ENCODE data around the gene STAU1. TPM values are rescaled to one million over a fixed set of nuclear protein-coding genes. Genes with fewer than 3 reads are reported as not detected.
"Not testable (repeated sequence)": the region's sequence is repeated elsewhere in the genome, so short reads cannot be mapped to it uniquely, and the experiment has no call there.

STAU1 gene
- total RNA-seq, 1 donor from 2014 or later = 70.8 TPM

DNA sequence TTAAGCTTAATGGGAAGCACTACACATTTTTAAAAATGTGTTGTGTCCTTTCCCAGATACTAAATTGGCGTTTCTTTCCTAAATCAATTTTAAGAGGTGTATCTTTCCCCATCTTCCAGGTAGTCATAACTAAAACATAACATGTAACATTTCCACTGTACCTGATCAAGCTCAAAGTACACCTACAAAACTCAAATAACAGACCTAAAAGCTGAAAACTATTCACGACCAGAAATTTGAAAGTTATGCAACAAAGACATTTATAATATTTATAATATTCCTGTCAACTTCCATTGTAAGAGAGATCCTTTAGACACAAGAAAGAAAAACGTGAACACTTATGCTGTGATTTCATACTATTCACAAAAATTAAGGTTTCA, 3.5 kb downstream of the STAU1 start:
- H3K4me3 Mint-ChIP-seq = no peak overlapping the region
- no peaks in the 10 kb centered on the region for H3K27me3 Mint-ChIP-seq (ENCODE audit: low read depth)
- no peaks in the 10 kb centered on the region for H3K9me3 Mint-ChIP-seq
- DNase-seq (ENCODE audit: low spot score in 2 of 2, unreplicated experiment in 2 of 2) = no peak
- TF ChIP-seq, protein P1, sequence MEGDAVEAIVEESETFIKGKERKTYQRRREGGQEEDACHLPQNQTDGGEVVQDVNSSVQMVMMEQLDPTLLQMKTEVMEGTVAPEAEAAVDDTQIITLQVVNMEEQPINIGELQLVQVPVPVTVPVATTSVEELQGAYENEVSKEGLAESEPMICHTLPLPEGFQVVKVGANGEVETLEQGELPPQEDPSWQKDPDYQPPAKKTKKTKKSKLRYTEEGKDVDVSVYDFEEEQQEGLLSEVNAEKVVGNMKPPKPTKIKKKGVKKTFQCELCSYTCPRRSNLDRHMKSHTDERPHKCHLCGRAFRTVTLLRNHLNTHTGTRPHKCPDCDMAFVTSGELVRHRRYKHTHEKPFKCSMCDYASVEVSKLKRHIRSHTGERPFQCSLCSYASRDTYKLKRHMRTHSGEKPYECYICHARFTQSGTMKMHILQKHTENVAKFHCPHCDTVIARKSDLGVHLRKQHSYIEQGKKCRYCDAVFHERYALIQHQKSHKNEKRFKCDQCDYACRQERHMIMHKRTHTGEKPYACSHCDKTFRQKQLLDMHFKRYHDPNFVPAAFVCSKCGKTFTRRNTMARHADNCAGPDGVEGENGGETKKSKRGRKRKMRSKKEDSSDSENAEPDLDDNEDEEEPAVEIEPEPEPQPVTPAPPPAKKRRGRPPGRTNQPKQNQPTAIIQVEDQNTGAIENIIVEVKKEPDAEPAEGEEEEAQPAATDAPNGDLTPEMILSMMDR (IDR thresholded peaks at IDR 0.05; ENCODE audit: unreplicated experiment) = no peak
- peaks cover 42% of the 10 kb centered on the region for H3K4me1 Mint-ChIP-seq
- H3K27ac Mint-ChIP-seq = no peak overlapping the region
- no peaks in the 10 kb centered on the region for H3K36me3 Mint-ChIP-seq

DNA sequence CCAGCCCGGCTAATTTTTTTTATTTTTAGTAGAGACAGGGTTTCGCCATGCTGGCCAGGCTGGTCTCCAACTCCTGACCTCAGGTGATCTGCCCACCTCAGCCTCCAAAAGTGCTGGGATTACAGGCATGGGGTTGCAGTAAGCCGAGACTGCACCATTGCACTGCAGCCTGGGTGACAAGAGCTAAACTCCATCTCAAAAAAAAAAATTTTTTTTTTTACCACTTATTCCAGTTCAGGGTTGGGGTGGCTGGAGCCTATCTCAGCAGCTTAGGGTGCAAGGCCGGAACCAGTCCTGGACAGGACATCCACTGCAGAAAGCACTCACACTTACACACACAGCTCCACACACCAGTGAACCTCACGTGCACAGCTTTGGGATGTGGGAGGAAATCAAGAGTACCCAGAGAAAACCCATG, 4.0 kb downstream of the STAU1 start:
- not testable (repeated sequence) for H3K27me3 Mint-ChIP-seq (ENCODE audit: low read depth); H3K27ac Mint-ChIP-seq; H3K4me3 Mint-ChIP-seq; H3K36me3 Mint-ChIP-seq; DNase-seq (ENCODE audit: low spot score in 2 of 2, unreplicated experiment in 2 of 2); H3K9me3 Mint-ChIP-seq
- H3K4me1 Mint-ChIP-seq = peaks cover 45% of the 10 kb centered on the region

DNA sequence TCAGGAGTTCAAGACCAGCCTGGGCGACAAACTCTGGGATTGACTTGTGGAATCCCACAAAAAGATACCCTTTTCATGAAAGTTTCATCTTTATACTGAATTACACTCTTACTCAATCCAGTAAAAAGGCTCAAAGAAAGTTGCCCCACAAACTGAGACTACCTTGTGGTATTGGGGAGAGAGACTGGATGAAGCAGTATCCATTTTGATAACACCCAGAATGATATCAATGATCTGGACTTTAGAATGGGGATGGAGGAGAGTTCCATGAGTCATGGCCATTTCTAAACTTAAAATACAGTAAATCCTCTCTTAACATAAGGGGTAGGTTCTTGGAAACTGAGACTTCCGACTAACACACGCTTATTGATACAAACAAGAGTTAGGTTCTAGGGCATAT, 4.7 kb downstream of the STAU1 start:
- TF ChIP-seq, protein P1 (IDR thresholded peaks at IDR 0.05; ENCODE audit: unreplicated experiment) = no peak
- no peaks in the 10 kb centered on the region for H3K9me3 Mint-ChIP-seq
- no peaks in the 10 kb centered on the region for H3K27me3 Mint-ChIP-seq (ENCODE audit: low read depth)
- no peaks in the 10 kb centered on the region for H3K36me3 Mint-ChIP-seq
- H3K4me3 Mint-ChIP-seq = no peak overlapping the region
- peaks cover 45% of the 10 kb centered on the region for H3K4me1 Mint-ChIP-seq
- no peak overlapping the region for H3K27ac Mint-ChIP-seq
- DNase-seq (ENCODE audit: low spot score in 2 of 2, unreplicated experiment in 2 of 2) = no peak

DNA sequence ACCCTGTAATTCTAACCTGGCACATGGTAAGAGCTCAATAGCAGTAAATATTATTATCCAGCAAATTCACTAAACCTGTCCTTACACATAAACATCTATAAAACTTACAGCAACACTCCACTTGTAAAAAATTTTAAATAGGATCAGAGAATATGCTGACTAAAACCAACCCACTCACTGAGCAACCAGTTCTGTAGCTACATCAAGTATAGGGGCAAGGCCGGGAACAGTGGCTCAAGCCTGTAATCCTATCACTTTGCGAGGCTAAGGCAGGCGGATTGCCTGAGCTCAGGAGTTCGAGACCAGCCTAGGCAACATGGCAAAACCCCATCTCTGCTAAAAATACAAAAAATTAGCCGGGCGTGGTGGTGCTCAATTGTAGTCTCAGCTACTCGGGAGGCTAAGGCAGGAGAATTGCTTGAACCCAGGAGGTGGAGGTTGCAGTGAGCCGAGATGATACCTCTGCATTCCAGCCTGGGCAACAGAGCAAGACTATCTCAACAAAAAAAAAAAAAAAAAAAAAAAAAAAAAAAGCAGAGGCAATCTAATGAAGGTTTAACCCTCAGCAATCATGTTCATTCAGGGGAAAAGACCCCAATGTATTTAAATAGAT, 6.8 kb downstream of the STAU1 start:
- H3K36me3 Mint-ChIP-seq = peaks cover 8% of the 10 kb centered on the region
- H3K4me1 Mint-ChIP-seq = peaks cover 40% of the 10 kb centered on the region
- H3K27me3 Mint-ChIP-seq (ENCODE audit: low read depth) = no peaks in the 10 kb centered on the region
- TF ChIP-seq, protein P1 (IDR thresholded peaks at IDR 0.05; ENCODE audit: unreplicated experiment) = no peak
- no peak overlapping the region for H3K27ac Mint-ChIP-seq
- no peaks in the 10 kb centered on the region for H3K9me3 Mint-ChIP-seq
- DNase-seq (ENCODE audit: low spot score in 2 of 2, unreplicated experiment in 2 of 2) = no peak
- H3K4me3 Mint-ChIP-seq = no peak overlapping the region

DNA sequence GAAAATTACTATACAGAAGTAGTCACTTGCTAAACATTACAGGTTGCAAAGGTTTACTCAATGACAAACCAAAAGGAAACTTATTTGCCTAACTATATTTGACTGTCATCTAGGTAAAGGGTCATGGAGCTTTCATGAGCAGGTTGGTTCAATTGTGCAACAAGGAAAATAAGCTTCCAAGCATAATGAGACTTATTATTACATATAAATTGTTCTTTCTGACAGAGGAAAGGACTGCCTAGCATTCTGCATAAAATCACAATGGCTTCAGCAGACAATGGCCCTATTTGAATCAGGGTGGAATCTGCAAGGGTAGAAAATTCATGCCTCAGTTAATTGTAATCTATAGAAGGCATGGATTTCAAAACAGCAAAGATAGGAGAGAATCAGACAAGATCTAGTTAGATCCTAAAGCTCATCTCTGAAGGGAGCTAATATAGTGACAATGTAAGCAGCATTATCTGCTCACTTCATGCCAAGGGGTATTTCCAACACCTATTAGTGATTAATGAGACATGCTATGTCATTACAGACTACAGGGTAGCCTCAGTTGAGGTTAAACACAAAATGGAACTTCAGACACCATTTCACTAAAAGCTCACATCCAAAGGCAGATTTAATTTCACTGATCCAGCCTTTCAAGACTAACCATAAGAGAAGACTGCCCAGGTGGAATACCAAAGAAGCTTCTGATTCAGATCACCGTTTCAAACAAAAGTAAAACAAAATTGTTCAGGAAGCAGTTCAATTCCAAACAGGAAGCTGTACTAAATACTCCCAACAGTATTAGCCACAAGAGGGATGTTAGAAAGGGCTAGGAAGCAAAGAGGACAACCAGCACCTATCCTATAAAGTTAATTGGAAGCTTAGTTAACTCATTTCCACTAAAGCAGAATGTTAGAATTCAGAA, 8.5 kb downstream of the STAU1 start:
- TF ChIP-seq, protein P1 (IDR thresholded peaks at IDR 0.05; ENCODE audit: unreplicated experiment) = no peak
- no peaks in the 10 kb centered on the region for H3K9me3 Mint-ChIP-seq
- H3K27ac Mint-ChIP-seq = peak overlapping the region; percentile 5
- H3K27me3 Mint-ChIP-seq (ENCODE audit: low read depth) = no peaks in the 10 kb centered on the region
- H3K4me1 Mint-ChIP-seq = peaks cover 26% of the 10 kb centered on the region
- peaks cover 10% of the 10 kb centered on the region for H3K36me3 Mint-ChIP-seq
- DNase-seq (ENCODE audit: low spot score in 2 of 2, unreplicated experiment in 2 of 2) = no peak
- H3K4me3 Mint-ChIP-seq = no peak overlapping the region

DNA sequence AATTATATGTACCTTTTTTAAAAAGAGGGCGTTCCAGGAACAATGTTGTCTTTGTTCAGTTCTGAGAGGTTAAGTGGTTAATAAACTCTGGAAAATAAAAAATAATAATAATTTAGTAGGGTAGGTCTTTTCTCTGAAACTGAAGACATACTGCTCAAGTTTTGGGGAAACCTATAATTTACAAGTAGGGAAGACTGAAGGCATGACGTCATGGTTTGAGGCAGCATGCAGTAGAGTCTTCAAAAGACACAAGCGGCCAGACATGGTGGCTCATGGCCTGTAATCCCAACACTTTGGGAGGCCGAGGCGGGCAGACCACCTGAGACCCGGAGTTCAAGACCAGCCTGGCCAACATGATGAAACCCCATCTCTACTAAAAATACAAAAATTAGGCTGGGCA, 14.0 kb downstream of the STAU1 start:
- DNase-seq (ENCODE audit: low spot score in 2 of 2, unreplicated experiment in 2 of 2) = no peak
- no peaks in the 10 kb centered on the region for H3K4me1 Mint-ChIP-seq
- peaks cover 21% of the 10 kb centered on the region for H3K36me3 Mint-ChIP-seq
- H3K27ac Mint-ChIP-seq = no peak overlapping the region
- TF ChIP-seq, protein P1 (IDR thresholded peaks at IDR 0.05; ENCODE audit: unreplicated experiment) = no peak
- no peak overlapping the region for H3K4me3 Mint-ChIP-seq
- H3K9me3 Mint-ChIP-seq = no peaks in the 10 kb centered on the region
- H3K27me3 Mint-ChIP-seq (ENCODE audit: low read depth) = no peaks in the 10 kb centered on the region

Measured in mesothelial cell of epicardium (in vitro differentiated cells).